Thyroid gland (tissue), 4 donors: Measurements from ENCODE around the gene PAX7.

Source experiments
- CTCF ChIP-seq, 6 experiments: fragments of 200-600 bp in 3 of 6; fragments of 450-650 bp in 3 of 6; sonication (generic) in 3 of 6; IDR thresholded peaks; one replicate each; pipeline ENCODE4 v1.5.1; 2016 to 2019; ENCODE audit warnings: antibody characterized with exemption in 6 of 6, mild to moderate bottlenecking in 2 of 6, inconsistent platforms in 1 of 6, moderate library complexity in 1 of 6
- POLR2A ChIP-seq, 2 donors: fragments of 450-650 bp; IDR thresholded peaks; one replicate each; pipeline ENCODE4 v1.6.1; 2017; ENCODE audit warnings: antibody characterized with exemption in 2 of 2, mild to moderate bottlenecking in 2 of 2, moderate library complexity in 1 of 2

- no peak for TF ChIP-seq CTCF (IDR thresholded peaks at IDR 0.05)
- no peak for TF ChIP-seq POLR2A (IDR thresholded peaks at IDR 0.05)
These were observed 11.8 kb upstream of the PAX7 start for GRCh38 chr1:18618546-18619466.
